Muscle of back (tissue), 13 donors: ENCODE results near the gene PCAT7. TPM values are rescaled to one million over a fixed set of nuclear protein-coding genes. Genes with fewer than 3 reads are reported as not detected.
"Not testable (repeated sequence)": the region's sequence is repeated elsewhere in the genome, so short reads cannot be mapped to it uniquely, and the experiment has no call there.

ENCODE experiments used
- DNase-seq, 3 donors: peaks; one replicate each; pipeline versions ENCODE4 v3.0.0 to v3.0.0-alpha.2; 2013
- long read RNA-seq, 9 donors: transcript quantifications; one replicate each; lab custom pipeline, GENCODE V29; 2026
- polyA plus RNA-seq, 10 donors: library from polyadenylated mRNA; unstranded; fragments of 120-200 nt; gene quantifications; one replicate each; pipeline ENCODE4 v1.2.1, GENCODE V29; 2013; ENCODE audit not compliant: insufficient read length in 10 of 10

PCAT7 gene
- polyA plus RNA-seq = 10 to 100 TPM in 1 of 10 donors, 1 to 10 TPM in 9; 1.4 to 11.1 (median 4.5) TPM
- long read RNA-seq, donor 1, partial matches to known transcripts = 0 of 14 reads
- long read RNA-seq, donor 1, other reads (novel, unspliced or antisense) = 14 of 14 reads
- long read RNA-seq, donor 2 = 0 reads
- long read RNA-seq, donor 3 = 0 reads
- long read RNA-seq, donor 4 = 0 reads
- long read RNA-seq, donor 5, partial matches to known transcripts = 0 of 1 reads
- long read RNA-seq, donor 5, other reads (novel, unspliced or antisense) = 0 of 1 reads
- long read RNA-seq, donor 6, partial matches to known transcripts = 31 of 31 reads
- long read RNA-seq, donor 6, other reads (novel, unspliced or antisense) = 0 of 31 reads
- long read RNA-seq, donor 7 = 0 reads
- long read RNA-seq, donor 8 = 0 reads
- long read RNA-seq, donor 9 = 0 reads

GRCh38 chr9:94554439-94555331 is at the start of gene PCAT7:
Gene PCAT7, plus strand, starts transcription at chr9:94555083.
- peak; percentile 4 to 18 (median 16) for DNase-seq

DNA sequence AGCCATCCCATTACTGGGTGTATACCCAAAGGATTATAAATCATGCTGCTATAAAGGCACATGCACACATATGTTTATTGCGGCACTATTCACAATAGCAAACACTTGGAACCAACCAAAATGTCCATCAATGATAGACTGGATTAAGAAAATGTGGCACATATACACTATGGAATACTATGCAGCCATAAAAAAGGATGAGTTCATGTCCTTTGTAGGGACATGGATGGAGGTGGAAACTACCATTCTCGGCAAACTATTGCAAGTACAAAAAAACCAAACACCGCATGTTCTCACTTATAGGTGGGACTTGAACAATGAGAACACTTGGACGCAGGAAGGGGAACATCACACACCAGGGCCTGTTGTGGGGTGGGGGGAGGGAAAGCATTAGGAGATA is 48.5 kb upstream of the PCAT7 start:
- not testable (repeated sequence) for DNase-seq

DNA sequence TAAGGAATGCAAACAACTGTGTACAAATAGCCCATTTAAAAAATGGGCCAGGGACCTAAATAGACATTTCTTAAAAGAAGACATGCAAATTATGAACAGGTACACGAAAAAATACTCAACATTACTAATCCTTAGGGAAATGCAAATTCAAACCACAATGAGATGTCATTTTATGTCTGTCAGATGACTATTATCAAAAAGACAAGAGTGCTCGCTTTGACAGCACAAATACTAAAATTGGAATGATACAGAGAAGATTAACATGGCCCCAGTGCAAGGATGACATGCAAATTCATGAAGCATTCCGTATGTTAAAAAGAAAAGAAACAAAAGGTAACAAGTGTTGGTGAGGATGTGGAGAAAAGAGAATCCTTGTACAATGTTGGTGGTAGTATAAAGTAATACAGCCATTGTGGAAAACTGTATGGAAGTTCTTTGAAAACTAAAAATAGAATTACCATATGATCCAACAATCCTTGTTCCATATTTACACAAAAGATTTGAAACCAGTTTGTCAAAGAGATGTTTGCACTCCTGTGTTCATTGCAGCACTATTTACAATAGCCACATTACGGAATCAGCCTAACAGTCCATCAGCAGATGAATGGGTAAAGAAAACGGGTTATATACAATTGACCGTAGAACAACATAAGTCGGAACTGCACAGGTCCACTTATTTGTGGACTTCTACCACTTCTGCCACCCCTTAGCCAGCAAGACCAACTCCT is 47.2 kb upstream of the PCAT7 start:
- DNase-seq = no peak

DNA sequence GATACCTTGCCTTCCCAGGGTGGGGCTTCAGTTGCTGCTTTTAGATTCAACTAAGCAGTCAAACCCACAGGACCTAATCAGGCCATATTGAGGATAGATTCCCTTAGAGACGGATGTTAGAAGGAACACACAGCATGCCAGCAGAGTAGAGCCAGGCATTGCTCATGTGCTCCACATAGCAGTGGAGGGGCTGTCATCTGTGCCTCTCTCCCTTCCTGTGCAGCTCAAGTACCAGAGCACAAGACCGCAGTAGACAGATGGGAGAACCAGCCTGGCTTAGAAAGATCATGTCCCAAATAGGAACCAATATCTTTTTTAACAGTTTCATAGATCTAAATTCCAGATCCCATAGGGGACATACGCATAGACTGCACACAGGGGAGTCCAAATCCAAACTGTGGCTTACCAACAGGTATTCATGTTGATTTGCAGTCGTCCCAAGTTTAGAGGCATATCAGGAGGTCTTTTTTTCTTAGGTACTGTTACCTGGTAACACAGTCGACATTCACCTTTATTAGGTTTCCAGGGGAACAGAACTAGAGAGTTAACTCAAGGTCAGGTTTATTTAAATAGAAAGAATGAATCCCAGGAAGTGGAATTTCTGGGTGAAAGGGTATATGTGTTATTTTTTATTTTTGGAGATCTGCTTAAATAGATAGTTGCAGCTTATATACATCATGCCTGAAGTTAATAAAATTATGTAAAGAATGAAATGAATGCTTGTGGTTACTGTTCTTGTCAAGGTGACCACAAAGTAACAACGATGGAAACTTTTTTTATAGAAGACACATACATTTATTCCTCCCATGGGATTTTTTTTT is 43.5 kb upstream of the PCAT7 start:
- DNase-seq = peak in 1 of 3 donors; percentile 27

GRCh38 chr9:94511955-94512265 is 43.0 kb upstream of the PCAT7 start:
- no peak for DNase-seq

GRCh38 chr9:94514722-94515121 is 40.2 kb upstream of the PCAT7 start:
- DNase-seq = no peak

- no peak for DNase-seq
Measured at GRCh38 chr9:94517254-94517653, 37.6 kb upstream of the PCAT7 start.

DNA sequence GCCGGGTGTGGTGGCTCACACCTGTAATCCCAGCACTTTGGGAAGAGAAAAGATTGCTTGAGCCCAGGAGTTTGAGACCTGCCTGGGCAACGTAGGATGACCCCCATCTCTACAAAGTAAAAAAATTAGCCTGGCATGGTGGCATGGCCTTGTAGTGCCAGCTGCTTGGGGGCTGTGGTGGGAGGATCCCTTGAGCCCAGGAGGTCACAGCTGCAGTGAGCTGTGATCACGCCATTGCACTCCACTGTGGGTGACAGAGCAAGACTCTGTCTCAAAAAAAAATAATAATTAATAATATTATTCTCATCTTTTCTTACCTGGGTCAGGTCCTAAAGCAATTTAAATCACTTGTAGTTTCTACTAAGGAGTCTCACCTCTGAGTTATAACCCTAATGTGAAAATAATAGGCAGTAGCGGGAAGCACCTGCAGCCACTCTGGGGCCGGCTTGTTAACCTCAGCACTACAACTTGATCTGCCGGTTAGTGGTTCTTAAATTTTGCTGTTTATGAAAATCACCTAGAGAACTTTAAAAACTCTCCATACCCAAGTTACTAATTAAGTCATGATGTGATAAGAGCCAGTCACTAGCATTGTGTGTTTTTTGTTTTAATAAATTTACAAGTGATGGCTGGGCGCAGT is 29.4 kb upstream of the PCAT7 start:
- no peak for DNase-seq

GRCh38 chr9:94526271-94526670 is 28.6 kb upstream of the PCAT7 start:
- no peak for DNase-seq

GRCh38 chr9:94526951-94527350 is 27.9 kb upstream of the PCAT7 start:
- DNase-seq = no peak

DNA sequence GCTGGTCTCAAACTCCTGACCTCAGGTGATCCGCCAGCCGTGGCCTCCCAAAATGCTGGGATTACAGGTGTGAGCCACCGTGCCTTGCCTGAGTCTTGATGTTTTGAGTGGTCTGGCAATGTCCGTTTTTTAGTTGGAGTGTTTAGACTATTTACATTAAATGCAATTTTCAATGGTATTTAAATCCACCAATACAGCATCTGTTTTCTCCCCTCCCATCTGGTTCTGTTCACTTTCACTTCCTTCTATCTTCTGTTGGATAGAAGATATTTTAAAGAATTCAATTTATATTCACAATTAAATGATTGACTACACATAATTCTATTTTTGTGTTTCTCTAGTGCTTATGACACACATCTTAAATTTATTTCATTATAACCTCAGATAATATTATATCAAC is 26.0 kb upstream of the PCAT7 start:
- DNase-seq = no peak

DNA sequence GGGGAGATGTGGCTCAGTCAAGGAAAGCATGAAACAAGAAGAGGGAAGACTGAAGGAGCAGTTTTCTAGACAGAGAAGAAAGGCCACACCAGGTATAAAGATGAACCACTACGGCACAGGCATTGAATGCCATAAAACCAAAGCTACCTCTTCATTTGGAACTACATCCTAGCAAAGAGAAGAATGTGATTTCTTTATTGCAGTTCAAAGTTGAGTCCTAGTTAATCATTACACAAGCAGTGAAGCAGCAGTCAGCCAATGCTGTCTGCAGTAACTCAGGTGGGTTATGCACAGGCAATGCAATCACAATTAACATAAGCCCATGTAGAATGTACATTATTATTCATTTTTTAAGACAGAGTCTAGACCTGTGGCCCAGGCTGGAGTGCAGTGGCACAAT is 21.7 kb upstream of the PCAT7 start:
- DNase-seq = no peak

- DNase-seq = no peak
Measured at GRCh38 chr9:94533601-94534000, 21.3 kb upstream of the PCAT7 start.

- no peak for DNase-seq
Measured at GRCh38 chr9:94534901-94535300, 20.0 kb upstream of the PCAT7 start.

- no peak for DNase-seq
Measured at GRCh38 chr9:94538908-94539307, 16.0 kb upstream of the PCAT7 start.

GRCh38 chr9:94544335-94544734 is 10.5 kb upstream of the PCAT7 start:
- not testable (repeated sequence) for DNase-seq

- DNase-seq = no peak
Measured at GRCh38 chr9:94545940-94546339, 8.9 kb upstream of the PCAT7 start.

DNA sequence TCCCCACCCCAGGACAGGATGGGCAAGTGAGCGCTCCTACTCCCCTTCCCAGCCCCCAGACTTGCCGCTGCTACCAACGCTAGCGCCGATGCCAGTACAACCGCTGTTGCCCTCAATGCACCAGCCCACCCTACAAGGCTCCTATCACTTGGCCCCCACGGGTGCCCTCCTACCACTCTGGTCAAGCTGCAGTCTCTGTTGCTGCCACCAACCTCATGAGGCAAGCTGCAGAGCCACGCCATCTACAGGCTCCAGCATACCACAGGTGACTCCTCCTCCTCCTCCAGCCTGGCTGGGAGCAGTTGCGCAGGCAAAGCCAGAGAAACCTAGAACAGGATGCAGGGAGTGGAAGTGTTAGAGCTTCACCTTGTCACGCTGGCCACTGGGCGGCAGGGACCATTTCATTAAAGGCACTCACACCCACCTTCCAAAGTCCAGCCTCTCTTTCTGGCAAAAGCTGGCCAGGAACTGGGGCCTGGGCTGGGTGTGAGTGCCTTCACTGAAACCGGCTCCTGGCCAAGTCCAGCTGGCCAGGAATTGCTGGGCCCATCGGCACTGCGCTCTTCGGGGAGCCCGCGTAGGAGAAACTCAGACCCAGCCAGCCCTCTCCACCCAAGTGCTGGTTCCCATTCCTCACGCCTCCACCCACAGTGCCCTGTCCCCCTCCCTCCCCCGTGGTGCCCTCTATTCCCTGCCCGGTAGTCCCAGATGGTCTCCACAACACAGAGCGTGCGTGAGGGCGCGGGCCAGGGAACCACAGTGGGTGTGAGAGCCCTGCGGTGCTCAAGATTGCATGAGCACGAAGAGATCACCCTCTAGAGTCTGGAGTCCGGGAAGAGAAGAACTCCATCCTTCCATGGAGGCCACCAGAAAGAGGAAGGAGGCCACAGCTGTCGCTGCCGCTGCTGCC is 1.6 kb upstream of the PCAT7 start:
- DNase-seq = no peak

- DNase-seq = no peak
Measured at GRCh38 chr9:94554078-94554438, 825 bp upstream of the PCAT7 start.

DNA sequence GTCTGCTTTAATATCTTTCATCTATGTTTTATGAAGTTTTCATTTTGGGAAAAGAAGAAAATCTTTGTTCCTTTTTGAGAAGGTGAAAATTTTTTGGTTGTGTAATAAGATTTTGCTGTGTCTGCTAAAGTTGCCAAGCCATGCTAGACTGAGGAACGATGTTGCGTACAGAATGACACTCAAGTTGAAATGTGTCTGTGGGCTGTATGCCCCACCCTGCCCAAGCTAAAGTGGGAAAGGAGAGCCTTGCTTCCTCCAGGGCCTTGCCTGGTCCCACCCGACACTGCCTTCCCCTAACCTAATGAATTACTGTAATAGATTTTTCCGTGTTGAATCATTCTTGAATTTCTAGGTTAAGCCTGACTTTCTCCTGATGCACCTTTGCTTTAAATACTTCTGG is 2.5 kb downstream of the PCAT7 start:
- no peak for DNase-seq
